GM23338 (cell line): Measurements from ENCODE around the gene CWC22. TPM values are rescaled to one million over a fixed set of nuclear protein-coding genes. Genes with fewer than 3 reads are reported as not detected.

Experiments
- ATAC-seq: fragments of 200-7000 bp; cut with Tn5 transposase; 3 replicates; pipeline ENCODE4 v1.9.1; 2020
- DNase-seq: peaks from one replicate; pipeline ENCODE4 v3.0.0-alpha.2; 2015; ENCODE audit warnings: low spot score
- H2AFZ ChIP-seq: fragments of 200-600 bp; sonication (generic); 2 replicates; pipeline ENCODE4 v1.8.0; 2016; ENCODE audit warnings: antibody characterized with exemption, mild to moderate bottlenecking, moderate library complexity
- H3F3A ChIP-seq: fragments of 200-600 bp; sonication (generic); replicated peaks from 2 replicates; pipeline ENCODE4 v1.8.0; 2017; ENCODE audit warnings: antibody characterized with exemption, mixed run types, low read depth
- H3K27ac ChIP-seq: fragments of 200-600 bp; sonication (generic); 2 replicates; pipeline ENCODE4 v1.6.1; 2016; ENCODE audit warnings: low read depth
- H3K27me3 ChIP-seq: fragments of 200-600 bp; sonication (generic); 2 replicates; pipeline ENCODE4 v1.8.0; 2016; ENCODE audit warnings: mild to moderate bottlenecking, mixed run types, moderate library complexity; ENCODE audit not compliant: insufficient read depth
- H3K36me3 ChIP-seq: fragments of 200-600 bp; sonication (generic); 2 replicates; pipeline ENCODE4 v1.8.0; 2016; ENCODE audit warnings: mild to moderate bottlenecking; ENCODE audit not compliant: insufficient read depth
- H3K4me1 ChIP-seq: fragments of 200-600 bp; sonication (generic); 2 replicates; pipeline ENCODE4 v1.8.0; 2016; ENCODE audit warnings: mild to moderate bottlenecking, moderate library complexity; ENCODE audit not compliant: insufficient read depth
- H3K4me2 ChIP-seq: fragments of 200-600 bp; sonication (generic); 2 replicates; pipeline ENCODE4 v1.7.1; 2017; ENCODE audit warnings: mixed run types
- H3K4me3 ChIP-seq: fragments of 200-600 bp; sonication (generic); 2 replicates; pipeline ENCODE4 v1.6.1; 2016; ENCODE audit warnings: mixed run types
- H3K79me2 ChIP-seq: fragments of 200-600 bp; sonication (generic); replicated peaks from 2 replicates; pipeline ENCODE4 v1.8.0; 2017; ENCODE audit warnings: mild to moderate bottlenecking; ENCODE audit not compliant: insufficient read depth
- H3K9me2 ChIP-seq: fragments of 200-600 bp; sonication (generic); 2 replicates; pipeline ENCODE4 v1.8.0; 2017; ENCODE audit not compliant: insufficient read depth
- H4K20me1 ChIP-seq: fragments of 200-600 bp; sonication (generic); replicated peaks from 2 replicates; pipeline ENCODE4 v1.8.0; 2017; ENCODE audit warnings: mild to moderate bottlenecking; ENCODE audit not compliant: insufficient read depth
- H3K27ac Mint-ChIP-seq: 2 replicates; pipeline ENCODE4 v1.8.0; 2020; ENCODE audit warnings: inconsistent platforms, mild to moderate bottlenecking, moderate library complexity, mixed read lengths
- H3K27me3 Mint-ChIP-seq: 3 replicates; pipeline ENCODE4 v1.8.0; 2022; ENCODE audit warnings: low read depth, mild to moderate bottlenecking, moderate library complexity, mixed read lengths, inconsistent platforms; ENCODE audit not compliant: insufficient read depth, poor library complexity
- H3K36me3 Mint-ChIP-seq: 3 replicates; pipeline ENCODE4 v1.8.0; 2021; ENCODE audit warnings: low read depth, mild to moderate bottlenecking, inconsistent platforms, moderate library complexity, mixed read lengths
- H3K4me1 Mint-ChIP-seq: 3 replicates; pipeline ENCODE4 v1.8.0; 2020; ENCODE audit warnings: mild to moderate bottlenecking, inconsistent platforms, mixed read lengths
- H3K4me3 Mint-ChIP-seq: 3 replicates; pipeline ENCODE4 v1.8.0; 2021; ENCODE audit warnings: moderate library complexity, mild to moderate bottlenecking, inconsistent platforms, mixed read lengths
- H3K9me3 Mint-ChIP-seq: 3 replicates; pipeline ENCODE4 v1.8.0; 2020; ENCODE audit warnings: moderate library complexity, mild to moderate bottlenecking, inconsistent platforms, mixed read lengths
- CTCF ChIP-seq, 2 experiments: fragments of 200-600 bp in 1 of 2; sonication (generic) in 1 of 2; conservative IDR thresholded peaks; 2 replicates each; pipeline versions ENCODE4 v1.5.1 to v1.6.1; 2016 to 2017; ENCODE audit warnings: antibody characterized with exemption in 2 of 2, low read depth in 2 of 2, mild to moderate bottlenecking in 2 of 2, moderate library complexity in 1 of 2
- ZNF462 ChIP-seq: fragments of 250-450 bp; sonication (Bioruptor Pico); IDR thresholded peaks from 2 replicates; pipeline ENCODE4 v1.5.0; 2020; ENCODE audit warnings: mild to moderate bottlenecking, moderate library complexity
- polyA plus RNA-seq: library from polyadenylated mRNA; unstranded; fragments of >200 nt; fragmentation: Nextera tagmentation; extraction: Ambion mirVana; gene quantifications from 2 replicates; pipeline ENCODE4 v1.2.1, GENCODE V29; 2016
- small RNA-seq: library from RNA; depleted of rRNA; stranded (forward); fragments of <200 nt; gene quantifications from one replicate; pipeline ENCODE3, GENCODE V24; 2014; ENCODE audit warnings: low replicate concordance
- total RNA-seq: library from RNA; depleted of rRNA; stranded (reverse); fragments of >200 nt; shearing (Covaris generic); gene quantifications from 2 replicates; pipeline ENCODE4 v1.2.3, GENCODE V29; 2014; rRNA removed

CWC22 gene
- total and polyA plus RNA-seq, 2 experiments from 2014 or later: 36.0 to 38.3 TPM

GRCh38 chr2:179898873-179899272 lies 108.2 kb downstream of the CWC22 start:
- peak; percentile 91 for DNase-seq
- H4K20me1 ChIP-seq: no peaks in the 10 kb centered on the region
- H3F3A ChIP-seq: no peaks in the 10 kb centered on the region
- H3K4me2 ChIP-seq: no peak overlapping the region
- TF ChIP-seq ZNF462 (CRISPR knock-in tag) (no peak), CTCF (conservative IDR thresholded peaks at IDR 0.05; ENCODE audit: low read depth in 2 of 2) (peak; percentile 73 to 91)
- H3K36me3 Mint-ChIP-seq: peaks cover 10% of the 10 kb centered on the region
- peak; percentile 100 for ATAC-seq
- no peaks in the 10 kb centered on the region for H3K79me2 ChIP-seq
- H3K36me3 ChIP-seq: no peaks in the 10 kb centered on the region
- no peaks in the 10 kb centered on the region for H3K27me3 ChIP-seq
- no peak overlapping the region for H3K4me3 Mint-ChIP-seq
- peak overlapping the region; percentile 64 for H2AFZ ChIP-seq
- H3K4me1 ChIP-seq: no peaks in the 10 kb centered on the region
- no peak overlapping the region for H3K27ac ChIP-seq
- 0 out of 2 replicates have a peak, but pooled peaks cover 3% of the 10 kb centered on the region for H3K9me2 ChIP-seq
- H3K27ac Mint-ChIP-seq: no peak overlapping the region
- no peaks in the 10 kb centered on the region for H3K27me3 Mint-ChIP-seq
- H3K9me3 Mint-ChIP-seq: peaks cover 13% of the 10 kb centered on the region
- H3K4me1 Mint-ChIP-seq: peaks cover 4% of the 10 kb centered on the region; the same call in 1 of the 3 replicates
- H3K4me3 ChIP-seq: no peak overlapping the region

Small RNA genes within 50 kb of the gene (small RNA-seq; reads per million reads assigned to genes)
- gene RF00416: not detected

Other genes starting within 250 kb of the CWC22 start
- 1.4 and 1.5 TPM in 2 replicates for gene ZNF385B, start 145.7 kb downstream of the CWC22 start, total RNA-seq
- gene ZNF385B, start 145.7 kb downstream of the CWC22 start, polyA plus RNA-seq: 3.1 and 4.6 TPM in 2 replicates